SK-N-SH (cell line): Measurements from ENCODE around the gene D2HGDH. TPM values are rescaled to one million over a fixed set of nuclear protein-coding genes. Genes with fewer than 3 reads are reported as not detected.

ENCODE experiments used
- CTCF ChIA-PET: fragments of 300-600, 350-600 bp; formaldehyde crosslinking; extraction: SDS; loops from one replicate; lab custom pipeline; 2021; lab: Yijun Ruan, JAX
- POLR2A ChIA-PET: fragments of 350-600 bp; sonication (Branson Sonifier 250); formaldehyde crosslinking; extraction: SDS; loops from one replicate; lab custom pipeline; 2020; ENCODE audit warnings: antibody characterized with exemption, inconsistent platforms; lab: Yijun Ruan, JAX
- DNase-seq: peaks from one replicate; pipeline ENCODE4 v3.0.0; 2012
- H2AFZ ChIP-seq: fragments of 200-600 bp; sonication (generic); 2 replicates; pipeline ENCODE4 v1.8.1; 2016; ENCODE audit warnings: antibody characterized with exemption, mild to moderate bottlenecking, low read depth
- H3F3A ChIP-seq: fragments of 200-600 bp; sonication (generic); replicated peaks from 2 replicates; pipeline ENCODE3; 2016; ENCODE audit warnings: antibody characterized with exemption, mild to moderate bottlenecking; ENCODE audit not compliant: insufficient read depth
- H3K27ac ChIP-seq, 2 experiments: fragments of 200-500 bp in 1 of 2; fragments of 200-600 bp in 1 of 2; sonication (Bioruptor generic) in 1 of 2; sonication (generic), shearing (Covaris generic) in 1 of 2; 2 replicates each; pipeline versions ENCODE4 v1.5.1 to v1.6.1; 2014 to 2016; ENCODE audit warnings: low read depth in 2 of 2, inconsistent platforms in 1 of 2, low read length in 1 of 2, mild to moderate bottlenecking in 1 of 2, mixed read lengths in 1 of 2
- H3K27me3 ChIP-seq: fragments of 200-600 bp; sonication (generic), shearing (Covaris generic); 2 replicates; pipeline ENCODE4 v1.6.1; 2016; ENCODE audit warnings: mixed run types; ENCODE audit not compliant: insufficient read depth
- H3K36me3 ChIP-seq, 2 experiments: fragments of 200-500 bp in 1 of 2; fragments of 200-600 bp in 1 of 2; sonication (Bioruptor generic) in 1 of 2; sonication (generic) in 1 of 2; replicated peaks in 1 of 2; 2 replicates each; pipeline versions ENCODE3 to v1.5.1; 2014 to 2016; ENCODE audit warnings: low read length in 1 of 2, mild to moderate bottlenecking in 1 of 2; ENCODE audit not compliant: insufficient read depth in 2 of 2, control insufficient read depth in 1 of 2
- H3K4me1 ChIP-seq, 2 experiments: fragments of 200-500 bp in 1 of 2; fragments of 200-600 bp in 1 of 2; sonication (Bioruptor generic) in 1 of 2; sonication (generic), shearing (Covaris generic) in 1 of 2; 2 replicates each; pipeline versions ENCODE4 v1.5.1 to v1.6.1; 2014 to 2016; ENCODE audit warnings: low read depth in 1 of 2, low read length in 1 of 2, mixed run types in 1 of 2; ENCODE audit not compliant: insufficient read depth in 2 of 2, control insufficient read depth in 1 of 2
- H3K4me2 ChIP-seq: fragments of 200-600 bp; sonication (generic), shearing (Covaris generic); 2 replicates; pipeline ENCODE4 v1.6.1; 2017; ENCODE audit warnings: mixed run types
- H3K4me3 ChIP-seq, 2 experiments: fragments of 200-500 bp in 1 of 2; fragments of 200-600 bp in 1 of 2; sonication (Bioruptor generic) in 1 of 2; sonication (generic), shearing (Covaris generic) in 1 of 2; 2 replicates each; pipeline versions ENCODE4 v1.5.1 to v1.8.1; 2014 to 2016; ENCODE audit warnings: low read depth in 2 of 2, inconsistent platforms in 1 of 2, low read length in 1 of 2, mild to moderate bottlenecking in 1 of 2, mixed read lengths in 1 of 2, moderate library complexity in 1 of 2
- H3K79me2 ChIP-seq: fragments of 200-600 bp; sonication (generic); 2 replicates; pipeline ENCODE4 v1.8.1; 2017; ENCODE audit warnings: mild to moderate bottlenecking; ENCODE audit not compliant: insufficient read depth
- H3K9ac ChIP-seq: fragments of 200-600 bp; sonication (generic); 2 replicates; pipeline ENCODE4 v1.6.1; 2017; ENCODE audit warnings: mixed run types
- H3K9me2 ChIP-seq: fragments of 200-600 bp; sonication (generic); 2 replicates; pipeline ENCODE4 v1.6.1; 2017; ENCODE audit warnings: mixed run types
- H3K9me3 ChIP-seq: fragments of 200-600 bp; sonication (generic); 2 replicates; pipeline ENCODE4 v1.6.1; 2017; ENCODE audit warnings: mixed run types, mild to moderate bottlenecking, moderate library complexity
- H4K20me1 ChIP-seq: fragments of 200-600 bp; sonication (generic); 2 replicates; pipeline ENCODE4 v1.6.1; 2017; ENCODE audit warnings: mild to moderate bottlenecking, mixed run types; ENCODE audit not compliant: insufficient read depth
- CHD2 ChIP-seq: fragments of 150-350 bp; IDR thresholded peaks from 2 replicates; pipeline ENCODE4 v1.6.1; 2018; ENCODE audit warnings: low read length; ENCODE audit not compliant: partially characterized antibody
- EP300 ChIP-seq, 2 experiments: IDR thresholded peaks; 2 replicates each; pipeline versions ENCODE4 v1.4.0 to v1.6.1; 2012; ENCODE audit warnings: borderline replicate concordance in 1 of 2, low read depth in 1 of 2, low read length in 1 of 2
- EZH2phosphoT487 ChIP-seq: fragments of 200-600 bp; sonication (generic); IDR thresholded peaks from 2 replicates; pipeline ENCODE4 v1.6.1; 2017; ENCODE audit warnings: low read depth, mixed run types, mild to moderate bottlenecking, antibody characterized with exemption, moderate library complexity, borderline replicate concordance
- FOSL2 ChIP-seq: IDR thresholded peaks from 2 replicates; pipeline ENCODE4 v1.4.0; 2012; ENCODE audit warnings: low read depth, mild to moderate bottlenecking, moderate library complexity, borderline replicate concordance
- FOXJ3 ChIP-seq: sonication (generic); formaldehyde crosslinking; IDR thresholded peaks from 2 replicates; pipeline ENCODE4 v1.5.1; 2020; ENCODE audit warnings: mild to moderate bottlenecking, missing genetic modification reagents
- GATA2 ChIP-seq: sonication (generic); formaldehyde crosslinking; IDR thresholded peaks from 2 replicates; pipeline ENCODE4 v1.5.0; 2020; ENCODE audit warnings: mild to moderate bottlenecking, missing genetic modification reagents
- JUND ChIP-seq: IDR thresholded peaks from 2 replicates; pipeline ENCODE4 v1.4.0; 2012
- MEF2A ChIP-seq: IDR thresholded peaks from 2 replicates; pipeline ENCODE4 v1.4.0; 2012; ENCODE audit warnings: low read depth, borderline replicate concordance
- NRF1 ChIP-seq: IDR thresholded peaks from 2 replicates; pipeline ENCODE4 v1.6.1; 2012; ENCODE audit warnings: low read depth, mild to moderate bottlenecking, low read length
- POLR2AphosphoS5 ChIP-seq: IDR thresholded peaks from 2 replicates; pipeline ENCODE4 v1.6.1; 2012; ENCODE audit warnings: low read depth, low read length
- RAD21 ChIP-seq: IDR thresholded peaks from 2 replicates; pipeline ENCODE4 v1.6.1; 2012; ENCODE audit warnings: mild to moderate bottlenecking, low read length
- RCOR1 ChIP-seq: fragments of 150-350 bp; IDR thresholded peaks from 2 replicates; pipeline ENCODE4 v1.6.1; 2017; ENCODE audit warnings: antibody characterized with exemption, low read length
- RFX5 ChIP-seq: IDR thresholded peaks from 2 replicates; pipeline ENCODE4 v1.6.1; 2012; ENCODE audit warnings: mild to moderate bottlenecking, improper control_type of control experiment, low read length
- RXRA ChIP-seq: IDR thresholded peaks from 2 replicates; pipeline ENCODE4 v1.4.0; 2012; ENCODE audit warnings: low read depth, mild to moderate bottlenecking, borderline replicate concordance
- SMC3 ChIP-seq: IDR thresholded peaks from 2 replicates; pipeline ENCODE4 v1.6.1; 2012; ENCODE audit warnings: low read depth, low read length, improper control_type of control experiment
- TAF1 ChIP-seq: IDR thresholded peaks from 2 replicates; pipeline ENCODE4 v1.6.1; 2012; ENCODE audit warnings: low read depth, mild to moderate bottlenecking, low read length, moderate library complexity, borderline replicate concordance
- TCF12 ChIP-seq: IDR thresholded peaks from 2 replicates; pipeline ENCODE4 v1.4.0; 2012
- TEAD4 ChIP-seq: IDR thresholded peaks from 2 replicates; pipeline ENCODE4 v1.4.0; 2012; ENCODE audit warnings: mild to moderate bottlenecking, borderline replicate concordance; ENCODE audit not compliant: insufficient read depth
- WGBS: methylation state at CpG from one replicate; pipeline ENCODE4 v1.1.6; 2017; ENCODE audit warnings: low lambda C conversion rate; 5-methylcytosine and 5-hydroxymethylcytosine counted together
- polyA plus RNA-seq, 3 experiments: library from polyadenylated mRNA; depleted of rRNA; stranded (reverse); fragments of >200 nt; gene quantifications; 2 replicates each; pipeline ENCODE4 v1.2.3, GENCODE V29; 2012
- TF ChIP-seq, protein P1 (sequence below): fragments of 150-350 bp; IDR thresholded peaks from 2 replicates; pipeline ENCODE4 v1.6.1; 2017; ENCODE audit warnings: antibody characterized with exemption, low read length, low read depth, borderline replicate concordance
- TF ChIP-seq, protein P2 (sequence below): fragments of 200-600 bp; sonication (generic); IDR thresholded peaks from 2 replicates; pipeline ENCODE4 v1.6.1; 2017; ENCODE audit warnings: antibody characterized with exemption, mild to moderate bottlenecking, moderate library complexity
- TF ChIP-seq, protein P3 (sequence below): IDR thresholded peaks from 2 replicates; pipeline ENCODE4 v1.6.1; 2012; ENCODE audit warnings: mild to moderate bottlenecking, low read depth, low read length, moderate library complexity
- TF ChIP-seq, protein P4 (sequence below): IDR thresholded peaks from 2 replicates; pipeline ENCODE4; 2012

D2HGDH gene
- polyA plus RNA-seq, 1 of the 3 experiments (the other 2 are of a cell fraction): 36.3 TPM

DNA sequence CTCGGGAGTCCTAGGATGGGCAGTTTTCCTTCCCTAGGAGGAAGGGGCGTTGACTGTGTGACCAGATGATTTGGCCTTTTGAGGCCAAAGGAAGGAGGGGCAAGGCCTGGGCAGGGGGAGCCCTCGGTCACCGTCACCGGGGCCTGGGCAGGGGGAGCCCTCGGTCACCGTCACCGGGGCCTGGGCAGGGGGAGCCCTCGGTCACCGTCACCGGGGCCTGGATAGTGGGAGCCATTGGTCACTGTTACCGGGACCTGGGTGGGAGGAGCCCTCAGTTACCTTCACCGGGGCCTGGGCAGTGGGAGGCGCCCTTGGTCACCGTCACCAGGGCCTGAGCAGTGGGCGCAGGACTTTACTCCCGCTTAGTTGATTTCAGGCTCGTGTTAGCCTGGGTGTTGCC lies 17.3 kb downstream of the D2HGDH start:
- H3K9ac ChIP-seq: no peak overlapping the region
- H3K27me3 ChIP-seq: no peaks in the 10 kb centered on the region
- no peaks in the 10 kb centered on the region for H3F3A ChIP-seq
- H3K4me3 ChIP-seq: no peak overlapping the region
- H4K20me1 ChIP-seq: no peaks in the 10 kb centered on the region
- no peaks in the 10 kb centered on the region for H3K9me2 ChIP-seq
- POLR2A ChIA-PET: no interaction called here
- 94% methylated on average over 7 of the region's 18 CpGs for WGBS
- no peak overlapping the region for H2AFZ ChIP-seq
- no peak overlapping the region for H3K27ac ChIP-seq
- H3K79me2 ChIP-seq: no peaks in the 10 kb centered on the region
- TF ChIP-seq NRF1: no peak
- no peak for TF ChIP-seq CHD2
- no peak for TF ChIP-seq POLR2AphosphoS5
- TF ChIP-seq GATA2 (CRISPR knock-in tag): no peak
- TF ChIP-seq TCF12: no peak
- no peak for TF ChIP-seq FOXJ3 (CRISPR knock-in tag)
- no peak for TF ChIP-seq EP300 (IDR thresholded peaks at IDR 0.05; ENCODE audit: borderline replicate concordance in 1 of 2, low read depth in 1 of 2, low read length in 1 of 2)
- TF ChIP-seq SMC3: no peak
- TF ChIP-seq TEAD4: no peak
- TF ChIP-seq, protein P1, sequence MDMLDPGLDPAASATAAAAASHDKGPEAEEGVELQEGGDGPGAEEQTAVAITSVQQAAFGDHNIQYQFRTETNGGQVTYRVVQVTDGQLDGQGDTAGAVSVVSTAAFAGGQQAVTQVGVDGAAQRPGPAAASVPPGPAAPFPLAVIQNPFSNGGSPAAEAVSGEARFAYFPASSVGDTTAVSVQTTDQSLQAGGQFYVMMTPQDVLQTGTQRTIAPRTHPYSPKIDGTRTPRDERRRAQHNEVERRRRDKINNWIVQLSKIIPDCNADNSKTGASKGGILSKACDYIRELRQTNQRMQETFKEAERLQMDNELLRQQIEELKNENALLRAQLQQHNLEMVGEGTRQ: no peak
- no peak for TF ChIP-seq RXRA
- no peak for TF ChIP-seq MEF2A
- TF ChIP-seq RAD21: no peak
- no peak for TF ChIP-seq JUND
- TF ChIP-seq RCOR1: no peak
- TF ChIP-seq RFX5: no peak
- TF ChIP-seq, protein P2, sequence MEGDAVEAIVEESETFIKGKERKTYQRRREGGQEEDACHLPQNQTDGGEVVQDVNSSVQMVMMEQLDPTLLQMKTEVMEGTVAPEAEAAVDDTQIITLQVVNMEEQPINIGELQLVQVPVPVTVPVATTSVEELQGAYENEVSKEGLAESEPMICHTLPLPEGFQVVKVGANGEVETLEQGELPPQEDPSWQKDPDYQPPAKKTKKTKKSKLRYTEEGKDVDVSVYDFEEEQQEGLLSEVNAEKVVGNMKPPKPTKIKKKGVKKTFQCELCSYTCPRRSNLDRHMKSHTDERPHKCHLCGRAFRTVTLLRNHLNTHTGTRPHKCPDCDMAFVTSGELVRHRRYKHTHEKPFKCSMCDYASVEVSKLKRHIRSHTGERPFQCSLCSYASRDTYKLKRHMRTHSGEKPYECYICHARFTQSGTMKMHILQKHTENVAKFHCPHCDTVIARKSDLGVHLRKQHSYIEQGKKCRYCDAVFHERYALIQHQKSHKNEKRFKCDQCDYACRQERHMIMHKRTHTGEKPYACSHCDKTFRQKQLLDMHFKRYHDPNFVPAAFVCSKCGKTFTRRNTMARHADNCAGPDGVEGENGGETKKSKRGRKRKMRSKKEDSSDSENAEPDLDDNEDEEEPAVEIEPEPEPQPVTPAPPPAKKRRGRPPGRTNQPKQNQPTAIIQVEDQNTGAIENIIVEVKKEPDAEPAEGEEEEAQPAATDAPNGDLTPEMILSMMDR: no peak
- no peak for TF ChIP-seq EZH2phosphoT487
- no peak overlapping the region for H3K4me2 ChIP-seq
- no peaks in the 10 kb centered on the region for H3K9me3 ChIP-seq
- peaks cover 3 to 32% of the 10 kb centered on the region in 2 experiments for H3K36me3 ChIP-seq
- DNase-seq: no peak
- CTCF ChIA-PET: no interaction called here
- H3K4me1 ChIP-seq: no peaks in the 10 kb centered on the region

DNA sequence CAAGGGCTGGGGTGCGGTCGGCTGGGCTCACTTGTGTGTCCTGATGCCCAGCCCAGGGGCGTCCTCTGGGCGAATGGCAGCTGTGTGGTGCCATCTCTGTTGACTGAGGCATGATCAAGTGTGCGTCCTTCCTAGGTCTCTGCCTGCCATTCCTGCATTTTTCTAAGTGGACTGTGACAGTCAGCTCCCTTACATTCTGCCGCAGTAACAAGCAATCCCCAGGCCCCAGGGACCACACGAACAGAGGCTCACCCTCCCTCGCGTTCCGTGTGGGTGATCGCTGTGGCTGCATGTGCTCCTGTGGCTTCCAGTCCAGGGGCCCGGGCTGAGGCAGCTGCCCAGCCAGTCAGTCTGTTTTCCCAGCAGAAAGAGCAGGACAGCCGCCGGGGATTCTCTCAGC lies 17.8 kb downstream of the D2HGDH start:
- no peak overlapping the region for H3K4me2 ChIP-seq
- ChIA-PET POLR2A (no interaction called here), CTCF (no interaction called here)
- H3K27ac ChIP-seq: no peak overlapping the region
- DNase-seq: no peak
- H3K9me3 ChIP-seq: no peaks in the 10 kb centered on the region
- no peaks in the 10 kb centered on the region for H3F3A ChIP-seq
- no peak overlapping the region for H3K9ac ChIP-seq
- no peak overlapping the region for H3K4me3 ChIP-seq
- no peaks in the 10 kb centered on the region for H4K20me1 ChIP-seq
- H2AFZ ChIP-seq: no peak overlapping the region
- 97% methylated on average over 10 of the region's 14 CpGs for WGBS
- no peaks in the 10 kb centered on the region for H3K79me2 ChIP-seq
- no peaks in the 10 kb centered on the region for H3K4me1 ChIP-seq
- H3K9me2 ChIP-seq: no peaks in the 10 kb centered on the region
- H3K27me3 ChIP-seq: no peaks in the 10 kb centered on the region
- TF ChIP-seq TAF1 (no peak), FOSL2 (no peak), RAD21 (no peak), TCF12 (no peak), GATA2 (CRISPR knock-in tag) (no peak), TEAD4 (no peak)
- TF ChIP-seq, protein P3, sequence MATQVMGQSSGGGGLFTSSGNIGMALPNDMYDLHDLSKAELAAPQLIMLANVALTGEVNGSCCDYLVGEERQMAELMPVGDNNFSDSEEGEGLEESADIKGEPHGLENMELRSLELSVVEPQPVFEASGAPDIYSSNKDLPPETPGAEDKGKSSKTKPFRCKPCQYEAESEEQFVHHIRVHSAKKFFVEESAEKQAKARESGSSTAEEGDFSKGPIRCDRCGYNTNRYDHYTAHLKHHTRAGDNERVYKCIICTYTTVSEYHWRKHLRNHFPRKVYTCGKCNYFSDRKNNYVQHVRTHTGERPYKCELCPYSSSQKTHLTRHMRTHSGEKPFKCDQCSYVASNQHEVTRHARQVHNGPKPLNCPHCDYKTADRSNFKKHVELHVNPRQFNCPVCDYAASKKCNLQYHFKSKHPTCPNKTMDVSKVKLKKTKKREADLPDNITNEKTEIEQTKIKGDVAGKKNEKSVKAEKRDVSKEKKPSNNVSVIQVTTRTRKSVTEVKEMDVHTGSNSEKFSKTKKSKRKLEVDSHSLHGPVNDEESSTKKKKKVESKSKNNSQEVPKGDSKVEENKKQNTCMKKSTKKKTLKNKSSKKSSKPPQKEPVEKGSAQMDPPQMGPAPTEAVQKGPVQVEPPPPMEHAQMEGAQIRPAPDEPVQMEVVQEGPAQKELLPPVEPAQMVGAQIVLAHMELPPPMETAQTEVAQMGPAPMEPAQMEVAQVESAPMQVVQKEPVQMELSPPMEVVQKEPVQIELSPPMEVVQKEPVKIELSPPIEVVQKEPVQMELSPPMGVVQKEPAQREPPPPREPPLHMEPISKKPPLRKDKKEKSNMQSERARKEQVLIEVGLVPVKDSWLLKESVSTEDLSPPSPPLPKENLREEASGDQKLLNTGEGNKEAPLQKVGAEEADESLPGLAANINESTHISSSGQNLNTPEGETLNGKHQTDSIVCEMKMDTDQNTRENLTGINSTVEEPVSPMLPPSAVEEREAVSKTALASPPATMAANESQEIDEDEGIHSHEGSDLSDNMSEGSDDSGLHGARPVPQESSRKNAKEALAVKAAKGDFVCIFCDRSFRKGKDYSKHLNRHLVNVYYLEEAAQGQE: no peak
- TF ChIP-seq, protein P4, sequence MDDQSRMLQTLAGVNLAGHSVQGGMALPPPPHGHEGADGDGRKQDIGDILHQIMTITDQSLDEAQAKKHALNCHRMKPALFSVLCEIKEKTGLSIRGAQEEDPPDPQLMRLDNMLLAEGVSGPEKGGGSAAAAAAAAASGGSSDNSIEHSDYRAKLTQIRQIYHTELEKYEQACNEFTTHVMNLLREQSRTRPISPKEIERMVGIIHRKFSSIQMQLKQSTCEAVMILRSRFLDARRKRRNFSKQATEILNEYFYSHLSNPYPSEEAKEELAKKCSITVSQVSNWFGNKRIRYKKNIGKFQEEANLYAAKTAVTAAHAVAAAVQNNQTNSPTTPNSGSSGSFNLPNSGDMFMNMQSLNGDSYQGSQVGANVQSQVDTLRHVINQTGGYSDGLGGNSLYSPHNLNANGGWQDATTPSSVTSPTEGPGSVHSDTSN: no peak
- H3K36me3 ChIP-seq: peaks cover 4 to 32% of the 10 kb centered on the region in 2 experiments
